Spinal cord (tissue), 10 donors: ENCODE measurements around the gene SLC22A6. TPM values are rescaled to one million over a fixed set of nuclear protein-coding genes. Genes with fewer than 3 reads are reported as not detected.
"Not testable (repeated sequence)": the region's sequence is repeated elsewhere in the genome, so short reads cannot be mapped to it uniquely, and the experiment has no call there.

Source experiments
- DNase-seq, 6 donors: peaks; one replicate each; pipeline versions ENCODE4 v3.0.0 to v3.0.0-alpha.2; 2013 to 2015; ENCODE audit warnings: low spot score in 6 of 6, low read depth in 4 of 6
- H3K27ac ChIP-seq: one replicate; pipeline ENCODE4 v1.5.1; 2013; ENCODE audit warnings: low read depth, low read length, control low read depth
- H3K27me3 ChIP-seq: one replicate; pipeline ENCODE4 v1.6.1; 2013; ENCODE audit warnings: low read length; ENCODE audit not compliant: control insufficient read depth, insufficient read depth
- H3K36me3 ChIP-seq: one replicate; pipeline ENCODE4 v1.6.1; 2013; ENCODE audit warnings: low read length; ENCODE audit not compliant: control insufficient read depth, insufficient read depth
- H3K4me1 ChIP-seq: one replicate; pipeline ENCODE4 v1.6.1; 2013; ENCODE audit warnings: low read length; ENCODE audit not compliant: control insufficient read depth, insufficient read depth
- H3K4me3 ChIP-seq: one replicate; pipeline ENCODE4 v1.5.1; 2013; ENCODE audit warnings: low read depth, low read length, control low read depth
- H3K9me3 ChIP-seq: one replicate; pipeline ENCODE4 v1.6.1; 2013; ENCODE audit warnings: low read length; ENCODE audit not compliant: control insufficient read depth, insufficient read depth
- WGBS: methylation state at CpG from one replicate; pipeline ENCODE4 v1.1.5; 2013; ENCODE audit warnings: missing lambda C conversion rate; ENCODE audit not compliant: insufficient coverage; 5-methylcytosine and 5-hydroxymethylcytosine counted together
- polyA plus RNA-seq, 2 donors: library from polyadenylated mRNA; unstranded; fragments of 120-200 nt; gene quantifications; one replicate each; pipeline ENCODE4 v1.2.1, GENCODE V29; 2013; ENCODE audit not compliant: insufficient read length in 2 of 2
- total RNA-seq, 2 donors: library from RNA; depleted of rRNA in 1 of 2; stranded (reverse); fragments of 120-200 nt in 1 of 2; fragments of >200 nt in 1 of 2; gene quantifications; one replicate each; pipeline versions ENCODE4 v1.2.3 to v1.2.4, GENCODE V29; 2013 to 2014
- donor health status: healthy.

SLC22A6 gene
- total and polyA plus RNA-seq, 4 donors: 12.2 to 340 (median 53.0) TPM

- Histone ChIP-seq H3K9me3 (no peaks in the 10 kb centered on the region), H3K4me3 (no peak overlapping the region), H3K36me3 (no peaks in the 10 kb centered on the region), H3K27me3 (no peaks in the 10 kb centered on the region), H3K4me1 (peaks cover 8% of the 10 kb centered on the region), H3K27ac (no peak overlapping the region)
- WGBS: 40% methylated on average over 1 of the region's 3 CpGs
- DNase-seq: peak in 3 of 6 donors; percentile 36 to 75 (median 61)
These were observed 22.4 kb downstream of the SLC22A6 start for GRCh38 chr11:62962391-62962790.

- Histone ChIP-seq H3K36me3 (no peaks in the 10 kb centered on the region), H3K27ac (no peak overlapping the region), H3K27me3 (no peaks in the 10 kb centered on the region), H3K9me3 (no peaks in the 10 kb centered on the region), H3K4me3 (no peak overlapping the region), H3K4me1 (peaks cover 8% of the 10 kb centered on the region)
- 87% methylated on average over 3 of the region's 4 CpGs for WGBS
- DNase-seq: no peak
These were observed 23.7 kb downstream of the SLC22A6 start for GRCh38 chr11:62961017-62961570.

GRCh38 chr11:62959422-62959980 is 25.3 kb downstream of the SLC22A6 start:
- Histone ChIP-seq H3K4me1 (peaks cover 8% of the 10 kb centered on the region), H3K27me3 (no peaks in the 10 kb centered on the region), H3K27ac (peak overlapping the region; percentile 54), H3K36me3 (no peaks in the 10 kb centered on the region), H3K9me3 (no peaks in the 10 kb centered on the region), H3K4me3 (no peak overlapping the region)
- WGBS: 100% methylated on average over 1 of the region's 1 CpG
- DNase-seq: no peak

- WGBS: 34% methylated on average over 8 of the region's 11 CpGs
- Histone ChIP-seq H3K9me3 (no peaks in the 10 kb centered on the region), H3K36me3 (no peaks in the 10 kb centered on the region), H3K27ac (peak overlapping the region; percentile 54), H3K4me1 (peaks cover 8% of the 10 kb centered on the region), H3K4me3 (no peak overlapping the region), H3K27me3 (no peaks in the 10 kb centered on the region)
- peak in 3 of 6 donors; percentile 23 to 81 (median 71) for DNase-seq
These were observed 26.0 kb downstream of the SLC22A6 start for GRCh38 chr11:62958547-62959421.

GRCh38 chr11:62957147-62957546 is 27.6 kb downstream of the SLC22A6 start:
- Histone ChIP-seq H3K4me1 (peaks cover 8% of the 10 kb centered on the region), H3K4me3 (no peak overlapping the region), H3K27ac (no peak overlapping the region), H3K27me3 (no peaks in the 10 kb centered on the region), H3K9me3 (no peaks in the 10 kb centered on the region), H3K36me3 (no peaks in the 10 kb centered on the region)
- WGBS: 89% methylated on average over 1 of the region's 2 CpGs
- DNase-seq: no peak

- Histone ChIP-seq H3K36me3 (no peaks in the 10 kb centered on the region), H3K27ac (no peak overlapping the region), H3K27me3 (no peaks in the 10 kb centered on the region), H3K4me1 (peaks cover 4% of the 10 kb centered on the region), H3K9me3 (no peaks in the 10 kb centered on the region), H3K4me3 (no peak overlapping the region)
- no peak for DNase-seq
- WGBS: 94% methylated on average over 3 of the region's 5 CpGs
These were observed 30.3 kb downstream of the SLC22A6 start for GRCh38 chr11:62954478-62954877.

GRCh38 chr11:62953811-62954210 is 31.0 kb downstream of the SLC22A6 start:
- Histone ChIP-seq H3K9me3 (no peaks in the 10 kb centered on the region), H3K27ac (no peak overlapping the region), H3K4me1 (no peaks in the 10 kb centered on the region), H3K27me3 (no peaks in the 10 kb centered on the region), H3K36me3 (no peaks in the 10 kb centered on the region), H3K4me3 (no peak overlapping the region)
- DNase-seq: no peak
- WGBS: 98% methylated on average over 4 of the region's 4 CpGs

- no peaks in the 10 kb centered on the region for H3K27me3 ChIP-seq
- no peaks in the 10 kb centered on the region for H3K9me3 ChIP-seq
- no peaks in the 10 kb centered on the region for H3K36me3 ChIP-seq
- H3K4me3 ChIP-seq: no peak overlapping the region
- H3K4me1 ChIP-seq: no peaks in the 10 kb centered on the region
- WGBS: 82% methylated on average over 5 of the region's 7 CpGs
- DNase-seq: no peak
- no peak overlapping the region for H3K27ac ChIP-seq
These were observed 35.9 kb downstream of the SLC22A6 start for GRCh38 chr11:62948765-62949320.

GRCh38 chr11:62945538-62945937 is 39.2 kb downstream of the SLC22A6 start:
- H3K27ac ChIP-seq, DNase-seq, H3K36me3 ChIP-seq, H3K4me3 ChIP-seq, H3K4me1 ChIP-seq, H3K9me3 ChIP-seq, H3K27me3 ChIP-seq: not testable (repeated sequence)
- 100% methylated on average over 2 of the region's 10 CpGs for WGBS
